ENCODE measurements around the gene MAP1S. TPM values are rescaled to one million over a fixed set of nuclear protein-coding genes. Genes with fewer than 3 reads are reported as not detected.

The MAP1S gene
- total RNA-seq, 1 experiment from 2014 or later = 51.4 TPM

- no TSS peak for BruUV-seq (replicated peaks)
- H3K4me3 ChIP-seq (ENCODE audit: low read depth, low read length) = no peak overlapping the region
- H3K9me3 Mint-ChIP-seq (ENCODE audit: unreplicated experiment) = no peaks in the 10 kb centered on the region
- H3K27me3 Mint-ChIP-seq (ENCODE audit: insufficient read depth, unreplicated experiment) = no peaks in the 10 kb centered on the region
- no peaks in the 10 kb centered on the region for H3K4me1 ChIP-seq
- intact Hi-C loops (cut with micrococcal nuclease; ENCODE audit: unreplicated experiment) = no loop called here
- no peaks in the 10 kb centered on the region for H3K27me3 ChIP-seq (replicated peaks; ENCODE audit: control insufficient read depth, insufficient read depth, low read length)
- H3K4me3 Mint-ChIP-seq (ENCODE audit: unreplicated experiment) = no peak overlapping the region
- H3K36me3 Mint-ChIP-seq (ENCODE audit: insufficient read depth, unreplicated experiment) = peaks cover 46% of the 10 kb centered on the region
- TF ChIP-seq CTCF (IDR thresholded peaks at IDR 0.05; ENCODE audit: insufficient read depth in 1 of 2, low read depth in 1 of 2, low read length in 1 of 2, severe bottlenecking in 1 of 2, unreplicated experiment in 1 of 2) = no peak
- no peak overlapping the region for H3K27ac Mint-ChIP-seq (ENCODE audit: unreplicated experiment)
- H3K4me1 Mint-ChIP-seq (ENCODE audit: low read depth, unreplicated experiment) = no peaks in the 10 kb centered on the region
- no peaks in the 10 kb centered on the region; the same call in 1 of the 2 replicates for H3K36me3 ChIP-seq (ENCODE audit: control insufficient read depth, insufficient read depth, low read length)
- ChIA-PET POLR2A (interaction anchor here (0.7 kb wide), 1 partner anchor 15 kb away, joined by 3 read pairs; no protein-coding TSS in a partner anchor), CTCF (no interaction called here)
- DNase-seq = no peak
- H3K9me3 ChIP-seq = no peaks in the 10 kb centered on the region
These were observed 8.6 kb downstream of the MAP1S start for GRCh38 chr19:17727843-17728242.

DNA sequence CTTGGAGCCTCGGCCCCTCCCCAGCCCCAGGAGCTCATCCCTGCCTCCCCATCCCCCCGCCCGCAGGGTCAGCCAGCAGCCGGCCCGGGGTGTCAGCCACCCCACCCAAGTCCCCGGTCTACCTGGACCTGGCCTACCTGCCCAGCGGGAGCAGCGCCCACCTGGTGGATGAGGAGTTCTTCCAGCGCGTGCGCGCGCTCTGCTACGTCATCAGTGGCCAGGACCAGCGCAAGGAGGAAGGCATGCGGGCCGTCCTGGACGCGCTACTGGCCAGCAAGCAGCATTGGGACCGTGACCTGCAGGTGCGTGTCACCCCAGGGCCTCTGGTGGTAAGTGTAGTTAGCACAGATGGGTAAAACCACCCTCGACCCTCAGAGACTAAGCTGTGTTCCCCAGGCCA lies 13.8 kb downstream of the MAP1S start:
- ChIA-PET POLR2A (no interaction called here), CTCF (no interaction called here)
- no peaks in the 10 kb centered on the region for H3K4me1 Mint-ChIP-seq (ENCODE audit: low read depth, unreplicated experiment)
- no TSS peak for BruUV-seq (replicated peaks)
- peaks cover 4% of the 10 kb centered on the region for H3K4me1 ChIP-seq
- TF ChIP-seq CTCF (IDR thresholded peaks at IDR 0.05; ENCODE audit: insufficient read depth in 1 of 2, low read depth in 1 of 2, low read length in 1 of 2, severe bottlenecking in 1 of 2, unreplicated experiment in 1 of 2) = no peak
- H3K4me3 Mint-ChIP-seq (ENCODE audit: unreplicated experiment) = no peak overlapping the region
- H3K27me3 Mint-ChIP-seq (ENCODE audit: insufficient read depth, unreplicated experiment) = no peaks in the 10 kb centered on the region
- peaks cover 3% of the 10 kb centered on the region for H3K36me3 ChIP-seq (ENCODE audit: control insufficient read depth, insufficient read depth, low read length)
- H3K36me3 Mint-ChIP-seq (ENCODE audit: insufficient read depth, unreplicated experiment) = peaks cover 38% of the 10 kb centered on the region
- intact Hi-C loops (cut with micrococcal nuclease; ENCODE audit: unreplicated experiment) = no loop called here
- no peak overlapping the region for H3K27ac Mint-ChIP-seq (ENCODE audit: unreplicated experiment)
- no peaks in the 10 kb centered on the region for H3K27me3 ChIP-seq (replicated peaks; ENCODE audit: control insufficient read depth, insufficient read depth, low read length)
- no peaks in the 10 kb centered on the region for H3K9me3 ChIP-seq
- H3K9me3 Mint-ChIP-seq (ENCODE audit: unreplicated experiment) = no peaks in the 10 kb centered on the region
- H3K4me3 ChIP-seq (ENCODE audit: low read depth, low read length) = no peak overlapping the region
- DNase-seq = no peak

GRCh38 chr19:17734146-17734545 lies 14.9 kb downstream of the MAP1S start:
- Histone ChIP-seq H3K9me3 (no peaks in the 10 kb centered on the region), H3K4me1 (peaks cover 4% of the 10 kb centered on the region), H3K36me3 (ENCODE audit: control insufficient read depth, insufficient read depth, low read length) (peaks cover 3% of the 10 kb centered on the region), H3K4me3 (ENCODE audit: low read depth, low read length) (no peak overlapping the region), H3K27me3 (replicated peaks; ENCODE audit: control insufficient read depth, insufficient read depth, low read length) (no peaks in the 10 kb centered on the region)
- no peak for TF ChIP-seq CTCF (IDR thresholded peaks at IDR 0.05; ENCODE audit: insufficient read depth in 1 of 2, low read depth in 1 of 2, low read length in 1 of 2, severe bottlenecking in 1 of 2, unreplicated experiment in 1 of 2)
- no peaks in the 10 kb centered on the region for H3K4me1 Mint-ChIP-seq (ENCODE audit: low read depth, unreplicated experiment)
- no peaks in the 10 kb centered on the region for H3K27me3 Mint-ChIP-seq (ENCODE audit: insufficient read depth, unreplicated experiment)
- H3K27ac Mint-ChIP-seq (ENCODE audit: unreplicated experiment) = no peak overlapping the region
- no peak for DNase-seq
- ChIA-PET CTCF (no interaction called here), POLR2A (no interaction called here)
- no peaks in the 10 kb centered on the region for H3K9me3 Mint-ChIP-seq (ENCODE audit: unreplicated experiment)
- H3K4me3 Mint-ChIP-seq (ENCODE audit: unreplicated experiment) = no peak overlapping the region
- BruUV-seq (replicated peaks) = no TSS peak
- peaks cover 42% of the 10 kb centered on the region for H3K36me3 Mint-ChIP-seq (ENCODE audit: insufficient read depth, unreplicated experiment)
- intact Hi-C loops (cut with micrococcal nuclease; ENCODE audit: unreplicated experiment) = no loop called here

All from Caco-2 (cell line).